Cardiac atrium fibroblast (primary cell): ENCODE results near the gene TSPAN6. TPM values are rescaled to one million over a fixed set of nuclear protein-coding genes. Genes with fewer than 3 reads are reported as not detected.

Experiments used
- total RNA-seq: library from RNA; depleted of rRNA; stranded (reverse); fragments of >200 nt; gene quantifications from 2 replicates; pipeline ENCODE4 v1.2.3, GENCODE V29; 2015

TSPAN6 gene, protein sequence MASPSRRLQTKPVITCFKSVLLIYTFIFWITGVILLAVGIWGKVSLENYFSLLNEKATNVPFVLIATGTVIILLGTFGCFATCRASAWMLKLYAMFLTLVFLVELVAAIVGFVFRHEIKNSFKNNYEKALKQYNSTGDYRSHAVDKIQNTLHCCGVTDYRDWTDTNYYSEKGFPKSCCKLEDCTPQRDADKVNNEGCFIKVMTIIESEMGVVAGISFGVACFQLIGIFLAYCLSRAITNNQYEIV
- total RNA-seq: 26.9 and 30.1 TPM in 2 replicates

DNA sequence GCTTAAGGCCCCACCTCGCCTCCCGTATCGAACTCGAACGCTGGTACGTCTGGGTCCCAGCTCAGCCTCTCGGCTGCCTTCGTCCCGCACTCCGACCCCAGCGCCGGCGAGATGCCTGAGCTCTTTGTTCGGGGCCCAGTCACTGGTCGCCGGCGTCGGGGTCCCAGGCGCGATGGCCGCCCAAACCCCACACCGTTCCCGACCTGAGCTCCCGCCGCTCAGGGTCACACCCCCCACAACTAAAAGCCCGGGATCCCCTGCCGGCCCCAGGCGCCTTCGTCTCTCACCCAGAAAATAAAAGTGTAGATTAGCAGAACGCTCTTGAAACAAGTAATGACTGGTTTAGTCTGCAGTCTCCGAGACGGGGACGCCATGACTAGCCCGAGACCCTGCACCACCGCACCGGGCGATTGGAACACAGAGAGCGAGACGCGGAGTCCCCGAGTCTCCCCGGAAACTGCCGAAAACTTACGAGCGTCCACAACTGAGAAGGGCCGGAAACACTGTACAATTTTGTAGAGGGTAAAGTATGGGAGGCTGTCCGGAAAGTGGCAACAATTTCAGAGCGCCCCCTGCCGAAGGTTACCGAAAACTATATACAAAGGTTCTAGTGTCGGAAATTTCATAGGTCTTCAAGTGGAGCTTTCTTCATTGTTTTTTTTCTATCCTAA lies at the start of gene TSPAN6:
Gene TSPAN6 (minus strand): TSS at position 486 of the 671 bp plus-strand sequence. CDS start 112 bp downstream, at position 374.

DNA sequence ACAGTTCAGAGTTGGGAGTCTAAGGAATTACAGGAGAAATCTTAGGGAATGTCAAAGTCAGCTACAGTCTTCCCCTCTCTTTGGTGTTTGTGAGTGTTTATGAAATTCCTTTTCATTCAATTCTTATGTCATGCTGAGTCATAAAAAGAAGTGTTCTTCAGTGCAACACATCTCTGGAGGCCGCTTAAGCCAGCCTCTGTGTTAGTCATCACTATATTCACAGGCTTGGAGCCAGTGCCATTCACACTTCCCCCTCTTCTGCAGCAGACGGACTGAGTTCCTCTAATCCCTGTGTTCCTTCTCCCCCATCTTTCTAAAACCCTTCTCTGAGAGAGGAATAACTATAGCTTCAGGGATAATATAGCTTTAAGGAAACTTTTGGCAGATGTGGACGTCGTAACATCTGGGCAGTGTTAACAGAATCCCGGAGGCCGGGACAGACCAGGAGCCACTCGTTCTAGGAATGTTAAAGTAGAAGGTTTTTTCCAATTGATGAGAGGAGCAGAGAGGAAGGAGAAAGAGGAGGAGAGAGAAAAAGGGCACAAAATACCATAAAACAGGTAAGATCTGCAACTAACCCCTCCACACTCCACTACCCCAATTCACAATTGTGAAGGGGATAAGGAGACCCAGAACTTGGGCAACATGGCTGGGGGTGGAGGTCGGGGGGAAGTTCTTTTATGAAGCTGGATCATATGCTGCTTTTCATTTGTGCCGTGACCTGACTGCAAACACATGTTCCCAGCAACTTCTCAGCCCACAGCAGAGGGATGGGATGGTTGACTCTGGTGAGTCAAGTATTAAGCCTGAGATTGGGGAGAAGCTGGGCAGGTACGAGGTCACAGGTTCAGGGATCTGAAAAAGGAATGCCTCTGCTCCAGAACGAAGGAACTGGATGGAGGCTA lies 7.6 kb upstream of the TSPAN6 start, which contains the start of gene SRPX2:
Gene SRPX2 (plus strand): TSS at position 244 of the 905 bp plus-strand sequence. CDS start 2,124 bp downstream, outside the sequence.

DNA sequence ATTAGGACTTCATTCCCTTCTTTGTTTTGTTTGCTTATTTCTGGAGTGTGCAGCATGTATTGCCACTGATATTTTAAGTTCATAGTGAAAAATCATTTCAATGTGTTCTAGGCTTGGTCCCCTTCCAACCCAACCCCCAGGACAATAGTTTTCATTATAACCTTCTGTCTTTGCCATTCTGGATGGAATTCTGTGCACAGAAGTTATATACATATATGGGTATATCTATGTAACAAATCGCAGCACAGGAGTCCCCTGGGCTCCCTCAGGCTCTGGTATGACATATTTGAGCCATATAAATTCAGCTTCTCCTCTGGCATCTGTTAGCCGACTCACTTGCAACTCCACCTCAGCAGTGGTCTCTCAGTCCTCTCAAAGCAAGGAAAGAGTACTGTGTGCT lies 52.0 kb downstream of the TSPAN6 start, which contains the start of gene TNMD:
Gene TNMD (plus strand): TSS at position 326 of the 400 bp plus-strand sequence. CDS start 83 bp downstream, outside the sequence.

Other genes with a start within 250 kb of the TSPAN6 start
- 0.16 and 0.18 TPM in 2 replicates for gene PCDH19, start 226.5 kb downstream of the TSPAN6 start, total RNA-seq
- gene TNMD, start 51.9 kb downstream of the TSPAN6 start, total RNA-seq: not detected in 2 replicates
- 115 and 168 TPM in 2 replicates for gene SRPX2, start 7.4 kb upstream of the TSPAN6 start, total RNA-seq
- gene SYTL4, start 95.3 kb upstream of the TSPAN6 start, total RNA-seq: 3.1 and 6.0 TPM in 2 replicates
- 9.6 and 13.6 TPM in 2 replicates for gene CSTF2, start 183.6 kb upstream of the TSPAN6 start, total RNA-seq
- not detected in 2 replicates for gene NOX1, start 237.6 kb upstream of the TSPAN6 start, total RNA-seq